ENCODE results near the gene ATAT1. TPM values are rescaled to one million over a fixed set of nuclear protein-coding genes. Genes with fewer than 3 reads are reported as not detected.

Gene ATAT1
- total and polyA plus RNA-seq, 9 of the 15 experiments (the other 6 are each of a cell fraction or from before 2014, with no cell fraction given): 0.65 to 5.8 (median 1.6) TPM

DNA sequence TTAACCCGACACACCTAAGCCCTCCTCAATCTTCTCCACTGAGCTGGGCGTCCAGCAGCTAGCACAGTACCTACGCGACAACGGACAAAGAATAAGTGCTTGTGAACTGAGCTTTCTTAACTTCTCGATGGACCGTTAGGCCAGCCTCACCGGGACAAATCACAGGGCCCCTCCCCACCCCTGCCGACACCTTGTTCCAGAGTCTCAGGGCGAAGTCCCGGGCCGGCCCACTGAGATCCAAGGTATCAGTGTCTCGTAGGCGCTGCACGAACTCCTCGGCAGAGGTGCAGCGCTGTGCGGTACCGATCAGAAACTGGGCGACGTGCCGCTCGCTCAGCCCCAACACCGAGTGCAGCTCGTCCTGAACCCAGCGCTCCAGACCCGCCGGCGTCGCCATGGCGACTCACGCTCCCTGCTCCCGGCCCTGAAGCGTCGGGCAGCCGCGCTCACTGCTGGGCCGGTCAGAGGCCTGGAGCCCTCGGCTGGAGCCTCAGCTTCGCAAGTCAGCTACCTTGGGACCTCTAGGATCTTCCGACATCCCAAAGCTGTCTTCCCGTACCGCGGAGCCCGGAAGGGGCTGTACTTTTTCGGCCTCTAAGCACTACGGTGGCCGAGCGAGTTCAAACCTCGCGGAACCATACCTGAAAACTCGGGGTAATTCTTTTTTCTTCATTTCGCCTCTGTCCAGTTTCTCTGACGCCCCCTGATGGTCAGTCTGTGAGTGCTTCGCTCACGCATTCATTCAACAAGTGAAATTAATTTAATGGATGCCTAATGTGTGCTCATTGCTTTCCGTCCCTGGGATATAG, 46.0 kb downstream of the ATAT1 start, which contains the start of gene DHX16 (continued):
- TF ChIP-seq, protein P1, sequence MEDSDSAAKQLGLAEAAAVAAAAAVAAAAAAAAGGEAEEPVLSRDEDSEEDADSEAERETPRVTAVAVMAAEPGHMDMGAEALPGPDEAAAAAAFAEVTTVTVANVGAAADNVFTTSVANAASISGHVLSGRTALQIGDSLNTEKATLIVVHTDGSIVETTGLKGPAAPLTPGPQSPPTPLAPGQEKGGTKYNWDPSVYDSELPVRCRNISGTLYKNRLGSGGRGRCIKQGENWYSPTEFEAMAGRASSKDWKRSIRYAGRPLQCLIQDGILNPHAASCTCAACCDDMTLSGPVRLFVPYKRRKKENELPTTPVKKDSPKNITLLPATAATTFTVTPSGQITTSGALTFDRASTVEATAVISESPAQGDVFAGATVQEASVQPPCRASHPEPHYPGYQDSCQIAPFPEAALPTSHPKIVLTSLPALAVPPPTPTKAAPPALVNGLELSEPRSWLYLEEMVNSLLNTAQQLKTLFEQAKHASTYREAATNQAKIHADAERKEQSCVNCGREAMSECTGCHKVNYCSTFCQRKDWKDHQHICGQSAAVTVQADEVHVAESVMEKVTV (CRISPR knock-in tag; IDR thresholded peaks at IDR 0.05): peak; percentile 25; the same call in 1 of the 2 replicates
- TF ChIP-seq MTA2 (IDR thresholded peaks at IDR 0.05; ENCODE audit: low read depth) (no peak), IRF9 (tag; IDR thresholded peaks at IDR 0.05) (no peak), ZBTB8A (IDR thresholded peaks at IDR 0.05; ENCODE audit: partially characterized antibody) (no peak), NR4A1 (CRISPR knock-in tag; IDR thresholded peaks at IDR 0.05) (no peak), NR4A1 (tag; IDR thresholded peaks at IDR 0.05) (no peak), NFIC (IDR thresholded peaks at IDR 0.05) (0 out of 2 replicates have a peak, but pooled peaks have one; percentile 8), HMBOX1 (IDR thresholded peaks at IDR 0.05) (no peak), E2F3 (CRISPR knock-in tag; IDR thresholded peaks at IDR 0.05) (0 out of 2 replicates have a peak, but pooled peaks have one; percentile 16), HMGXB4 (CRISPR knock-in tag; IDR thresholded peaks at IDR 0.05) (peak; percentile 57; the same call in 1 of the 2 replicates), ZNF24 (IDR thresholded peaks at IDR 0.05) (peak; percentile 97)
- TF ChIP-seq, protein P2, sequence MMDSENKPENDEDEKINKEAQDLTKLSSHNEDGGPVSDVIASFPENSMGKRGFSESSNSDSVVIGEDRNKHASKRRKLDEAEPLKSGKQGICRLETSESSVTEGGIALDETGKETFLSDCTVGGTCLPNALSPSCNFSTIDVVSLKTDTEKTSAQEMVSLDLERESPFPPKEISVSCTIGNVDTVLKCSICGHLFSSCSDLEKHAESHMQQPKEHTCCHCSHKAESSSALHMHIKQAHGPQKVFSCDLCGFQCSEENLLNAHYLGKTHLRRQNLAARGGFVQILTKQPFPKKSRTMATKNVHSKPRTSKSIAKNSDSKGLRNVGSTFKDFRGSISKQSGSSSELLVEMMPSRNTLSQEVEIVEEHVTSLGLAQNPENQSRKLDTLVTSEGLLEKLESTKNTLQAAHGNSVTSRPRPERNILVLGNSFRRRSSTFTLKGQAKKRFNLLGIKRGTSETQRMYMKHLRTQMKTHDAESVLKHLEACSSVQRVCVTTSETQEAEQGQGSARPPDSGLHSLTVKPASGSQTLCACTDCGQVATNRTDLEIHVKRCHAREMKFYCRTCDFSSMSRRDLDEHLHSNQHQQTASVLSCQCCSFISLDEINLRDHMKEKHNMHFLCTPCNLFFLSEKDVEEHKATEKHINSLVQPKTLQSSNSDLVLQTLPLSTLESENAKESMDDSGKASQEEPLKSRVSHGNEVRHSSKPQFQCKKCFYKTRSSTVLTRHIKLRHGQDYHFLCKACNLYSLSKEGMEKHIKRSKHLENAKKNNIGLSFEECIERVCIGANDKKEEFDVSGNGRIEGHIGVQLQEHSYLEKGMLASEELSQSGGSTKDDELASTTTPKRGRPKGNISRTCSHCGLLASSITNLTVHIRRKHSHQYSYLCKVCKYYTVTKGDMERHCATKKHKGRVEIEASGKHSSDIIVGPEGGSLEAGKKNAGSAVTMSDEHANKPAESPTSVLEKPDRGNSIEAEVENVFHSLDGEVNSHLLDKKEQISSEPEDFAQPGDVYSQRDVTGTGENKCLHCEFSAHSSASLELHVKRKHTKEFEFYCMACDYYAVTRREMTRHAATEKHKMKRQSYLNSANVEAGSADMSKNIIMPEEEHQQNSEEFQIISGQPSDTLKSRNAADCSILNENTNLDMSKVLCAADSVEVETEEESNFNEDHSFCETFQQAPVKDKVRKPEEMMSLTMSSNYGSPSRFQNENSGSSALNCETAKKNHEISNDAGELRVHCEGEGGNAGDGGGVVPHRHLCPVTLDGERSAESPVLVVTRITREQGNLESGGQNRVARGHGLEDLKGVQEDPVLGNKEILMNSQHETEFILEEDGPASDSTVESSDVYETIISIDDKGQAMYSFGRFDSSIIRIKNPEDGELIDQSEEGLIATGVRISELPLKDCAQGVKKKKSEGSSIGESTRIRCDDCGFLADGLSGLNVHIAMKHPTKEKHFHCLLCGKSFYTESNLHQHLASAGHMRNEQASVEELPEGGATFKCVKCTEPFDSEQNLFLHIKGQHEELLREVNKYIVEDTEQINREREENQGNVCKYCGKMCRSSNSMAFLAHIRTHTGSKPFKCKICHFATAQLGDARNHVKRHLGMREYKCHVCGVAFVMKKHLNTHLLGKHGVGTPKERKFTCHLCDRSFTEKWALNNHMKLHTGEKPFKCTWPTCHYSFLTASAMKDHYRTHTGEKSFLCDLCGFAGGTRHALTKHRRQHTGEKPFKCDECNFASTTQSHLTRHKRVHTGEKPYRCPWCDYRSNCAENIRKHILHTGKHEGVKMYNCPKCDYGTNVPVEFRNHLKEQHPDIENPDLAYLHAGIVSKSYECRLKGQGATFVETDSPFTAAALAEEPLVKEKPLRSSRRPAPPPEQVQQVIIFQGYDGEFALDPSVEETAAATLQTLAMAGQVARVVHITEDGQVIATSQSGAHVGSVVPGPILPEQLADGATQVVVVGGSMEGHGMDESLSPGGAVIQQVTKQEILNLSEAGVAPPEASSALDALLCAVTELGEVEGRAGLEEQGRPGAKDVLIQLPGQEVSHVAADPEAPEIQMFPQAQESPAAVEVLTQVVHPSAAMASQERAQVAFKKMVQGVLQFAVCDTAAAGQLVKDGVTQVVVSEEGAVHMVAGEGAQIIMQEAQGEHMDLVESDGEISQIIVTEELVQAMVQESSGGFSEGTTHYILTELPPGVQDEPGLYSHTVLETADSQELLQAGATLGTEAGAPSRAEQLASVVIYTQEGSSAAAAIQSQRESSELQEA (IDR thresholded peaks at IDR 0.05; ENCODE audit: low read depth): peak; percentile 98

All from K562 (cell line).